ENCODE measurements around the gene CAMTA1.
A peak's percentile ranks its signal among the peaks of the same experiment; 100 is the strongest.

The CAMTA1 gene

GRCh38 chr1:7640920-7641585 lies 855.8 kb downstream of the CAMTA1 start:
- no peak for DNase-seq (ENCODE audit: low spot score)

- no peak for DNase-seq (ENCODE audit: low spot score)
Observed at GRCh38 chr1:7641587-7642417, 856.5 kb downstream of the CAMTA1 start.

DNA sequence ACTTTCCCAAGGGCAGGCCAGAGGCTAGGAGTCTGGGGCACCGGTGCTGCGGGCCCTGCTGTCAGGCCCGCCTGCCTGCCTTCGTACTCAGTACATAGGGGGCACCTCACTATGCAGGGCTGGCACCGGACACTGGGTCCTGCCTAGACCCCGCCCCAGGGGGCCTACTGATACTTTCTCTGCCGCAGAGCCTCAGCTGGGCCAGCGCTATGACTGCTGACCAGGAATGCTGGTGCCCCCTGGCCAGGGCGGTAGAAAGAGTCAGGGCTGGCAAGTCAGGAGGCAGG lies 857.1 kb downstream of the CAMTA1 start:
- DNase-seq (ENCODE audit: low spot score): no peak

- no peak for DNase-seq (ENCODE audit: low spot score)
Observed at GRCh38 chr1:7642781-7643529, 857.7 kb downstream of the CAMTA1 start.

- no peak for DNase-seq (ENCODE audit: low spot score)
Observed at GRCh38 chr1:7643530-7643929, 858.3 kb downstream of the CAMTA1 start.

DNA sequence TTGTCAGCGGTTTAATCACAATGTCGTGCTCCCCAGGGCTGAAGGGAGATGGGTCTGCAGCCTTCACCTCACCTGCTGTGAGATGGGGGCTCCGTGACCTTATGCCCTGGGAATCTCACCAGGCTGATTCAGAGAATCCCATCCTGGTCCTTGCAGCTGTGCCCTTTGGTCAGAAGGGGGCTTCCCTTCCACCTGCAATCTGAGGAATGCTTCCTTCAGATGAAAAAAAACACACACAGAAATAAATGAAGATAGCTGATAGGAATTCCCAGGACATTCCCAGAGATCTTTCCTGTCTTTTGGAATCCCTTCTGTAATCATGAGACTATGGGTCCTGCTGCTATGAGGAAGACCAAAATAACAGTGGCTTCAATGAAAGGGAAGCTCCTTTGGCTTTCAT lies 858.8 kb downstream of the CAMTA1 start:
- DNase-seq (ENCODE audit: low spot score): no peak

DNA sequence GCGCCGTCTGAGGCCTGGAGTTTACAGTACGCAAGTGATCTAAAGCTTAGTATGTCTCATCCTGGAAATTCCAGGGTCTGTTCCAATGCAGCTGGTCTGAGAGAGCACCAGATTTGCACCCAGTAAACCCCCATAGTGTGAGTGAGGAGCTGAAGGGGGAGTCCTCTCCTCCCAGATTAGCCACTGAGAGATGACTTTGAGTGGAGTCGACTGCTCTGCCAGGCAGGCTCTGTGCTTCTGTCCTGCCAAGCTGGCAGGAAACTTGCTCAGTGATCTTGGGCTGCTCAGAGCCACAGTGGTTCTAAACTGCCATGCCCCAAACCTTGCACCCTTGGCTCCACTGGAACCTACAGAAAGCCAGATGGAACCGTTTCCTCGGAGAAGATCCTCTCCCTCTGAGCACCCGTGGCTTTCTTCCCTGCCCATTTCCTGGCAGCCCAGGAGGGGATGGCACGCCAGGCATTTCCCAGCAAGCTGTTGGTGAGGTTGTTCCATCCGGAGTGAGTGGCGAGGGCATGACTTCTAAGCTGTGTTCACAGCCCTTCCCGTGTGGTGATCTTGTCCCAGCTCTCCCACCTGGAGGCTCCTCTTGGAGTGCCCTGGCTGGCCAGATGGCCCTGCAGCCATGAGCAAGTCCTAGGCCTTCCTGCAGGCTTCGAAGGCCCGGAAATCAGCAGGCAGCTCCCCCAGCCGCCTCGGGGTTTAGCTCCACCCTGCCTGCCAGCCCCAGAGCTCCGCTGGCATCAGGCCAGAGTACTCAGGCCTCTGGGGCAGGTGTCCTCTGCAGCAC lies 859.9 kb downstream of the CAMTA1 start:
- no peak for DNase-seq (ENCODE audit: low spot score)

- no peak for DNase-seq (ENCODE audit: low spot score)
Observed at GRCh38 chr1:7645751-7646048, 860.4 kb downstream of the CAMTA1 start.

DNA sequence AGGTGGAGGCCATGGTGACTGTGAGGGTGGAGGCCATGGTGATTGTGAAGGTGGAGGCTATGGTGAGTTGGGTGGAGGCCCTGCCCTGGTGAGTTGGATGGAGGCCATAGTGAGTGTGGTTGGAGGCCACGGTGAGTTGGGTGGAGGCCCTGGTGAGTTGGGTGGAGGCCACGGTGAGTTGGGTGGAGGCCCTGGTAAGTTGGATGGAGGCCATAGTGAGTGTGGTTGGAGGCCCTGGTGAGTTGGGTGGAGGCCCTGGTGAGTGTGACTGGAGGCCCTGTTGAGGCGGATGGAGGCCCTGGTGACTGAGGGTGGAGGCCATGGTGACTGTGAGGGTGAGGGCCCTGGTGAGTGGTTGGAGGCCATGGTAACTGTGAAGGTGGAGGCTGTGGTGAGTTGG lies 860.9 kb downstream of the CAMTA1 start:
- no peak for DNase-seq (ENCODE audit: low spot score)

- peak; percentile 93 for DNase-seq (ENCODE audit: low spot score)
Observed at GRCh38 chr1:7646981-7647901, 862.0 kb downstream of the CAMTA1 start.

DNA sequence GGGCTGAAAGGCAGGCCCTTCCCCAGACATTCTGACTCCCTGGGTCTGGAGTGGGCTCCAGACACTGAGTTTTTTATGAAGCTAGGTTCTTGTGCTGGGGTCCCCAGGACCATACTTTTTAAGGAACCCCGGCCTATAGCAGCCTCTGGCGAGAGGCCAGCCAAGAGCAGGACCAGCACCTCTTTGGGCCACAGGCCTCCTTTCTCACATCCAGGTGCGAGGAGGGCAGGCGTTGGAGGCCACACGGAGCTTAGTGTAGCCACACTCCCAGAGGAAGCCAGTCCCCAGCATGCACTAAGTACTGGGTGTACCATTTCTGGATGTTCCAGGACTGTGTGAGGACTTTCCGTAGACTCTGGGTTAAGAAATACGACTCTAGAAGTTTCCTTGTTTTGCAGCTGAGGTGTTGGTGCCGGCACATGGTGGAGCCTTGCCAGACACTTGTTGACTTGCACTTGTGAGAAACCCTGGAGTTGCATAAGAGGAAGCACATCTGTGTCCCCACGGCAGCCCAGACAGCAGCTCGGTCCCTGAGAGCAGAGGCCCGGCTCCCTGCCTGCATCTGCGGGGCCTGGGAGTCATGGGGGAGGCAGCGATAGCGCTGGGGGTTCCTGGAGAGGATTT lies 863.6 kb downstream of the CAMTA1 start:
- no peak for DNase-seq (ENCODE audit: low spot score)

DNA sequence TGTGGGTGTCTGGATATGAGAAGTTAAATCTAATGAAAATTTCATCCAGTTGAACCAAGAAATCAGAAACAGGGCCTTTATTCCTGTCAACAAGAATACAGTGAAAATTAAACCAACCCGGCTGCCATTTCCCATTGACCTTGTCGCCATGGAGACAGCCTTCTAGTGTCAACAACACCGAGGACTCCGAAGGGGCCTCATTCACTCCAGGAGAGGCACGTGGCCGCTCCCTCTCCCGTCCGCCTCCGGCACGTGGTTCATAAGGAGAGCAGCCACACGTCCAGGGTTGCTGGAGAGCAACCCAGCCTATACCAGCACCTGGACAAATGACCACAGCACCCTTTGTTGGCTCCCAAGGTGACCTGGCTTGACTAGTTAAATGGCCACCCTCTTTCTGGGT lies 865.5 kb downstream of the CAMTA1 start:
- DNase-seq (ENCODE audit: low spot score): no peak

DNA sequence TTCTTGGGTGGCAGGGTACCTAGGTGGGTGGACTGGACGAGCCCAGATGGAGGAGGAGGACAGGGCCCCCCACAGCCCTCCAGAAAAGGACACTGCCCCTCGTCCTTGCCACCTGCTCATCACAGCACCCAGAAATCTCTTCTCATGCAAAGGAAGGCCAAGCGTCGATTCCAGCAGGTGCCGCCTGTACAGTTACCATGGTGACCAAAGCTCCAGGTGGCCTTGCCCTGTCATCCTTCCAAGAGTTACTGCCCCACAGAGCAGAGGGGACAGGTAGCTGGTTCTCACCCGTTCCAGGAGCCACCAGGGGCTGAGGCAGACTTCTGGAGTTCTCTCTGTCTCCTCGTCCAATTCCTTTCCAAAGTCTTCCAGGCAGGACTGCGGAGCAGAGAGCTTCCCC lies 865.9 kb downstream of the CAMTA1 start:
- DNase-seq (ENCODE audit: low spot score): no peak

DNA sequence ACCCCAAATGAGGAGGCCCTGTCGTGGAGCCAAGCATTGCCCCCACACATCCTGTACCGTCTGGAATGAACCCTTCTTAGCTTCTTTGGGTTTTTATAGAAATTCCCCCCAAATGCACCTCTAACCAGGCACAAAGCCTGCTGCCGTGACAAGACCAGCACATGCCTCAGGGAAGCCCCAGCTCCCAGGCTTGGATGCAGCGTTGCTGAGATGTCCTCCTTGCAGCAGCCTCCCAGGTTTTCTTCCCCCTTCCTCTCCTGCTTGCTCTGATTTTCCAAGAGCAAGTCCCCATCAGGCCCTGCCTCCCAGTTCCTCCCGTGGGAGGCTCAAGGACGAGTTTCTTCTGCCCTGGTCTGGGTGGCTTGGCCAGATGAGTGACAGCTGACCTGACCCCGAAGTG lies 866.8 kb downstream of the CAMTA1 start:
- DNase-seq (ENCODE audit: low spot score): no peak

DNA sequence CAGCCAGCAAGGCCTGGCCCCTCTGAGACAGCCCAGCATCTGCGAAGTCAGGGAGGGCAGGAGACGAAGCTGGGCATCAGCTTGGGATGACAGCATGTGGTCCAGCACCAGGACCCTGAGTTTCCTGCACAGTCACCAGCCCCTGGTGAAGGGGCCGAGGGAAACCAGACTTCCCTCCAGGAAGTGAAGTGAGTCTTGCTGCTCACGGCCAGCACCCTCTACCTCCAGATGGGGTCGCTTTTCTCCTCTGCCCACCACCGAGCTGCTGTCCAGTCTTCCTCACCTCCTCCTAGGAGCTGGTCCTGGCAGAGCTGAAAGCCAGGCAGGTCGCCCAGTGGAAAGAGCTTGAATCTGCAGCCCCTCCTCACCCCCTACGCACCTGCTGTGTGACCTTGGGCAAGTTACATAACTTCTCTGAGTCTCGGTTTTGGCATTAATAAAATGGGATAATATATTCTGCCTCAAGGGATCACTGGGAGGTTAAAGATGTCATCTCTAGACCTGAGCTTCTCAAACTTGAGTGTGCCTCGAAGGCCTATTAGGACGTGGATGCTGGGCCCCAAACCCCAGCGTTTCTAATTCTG lies 867.4 kb downstream of the CAMTA1 start:
- DNase-seq (ENCODE audit: low spot score): no peak

DNA sequence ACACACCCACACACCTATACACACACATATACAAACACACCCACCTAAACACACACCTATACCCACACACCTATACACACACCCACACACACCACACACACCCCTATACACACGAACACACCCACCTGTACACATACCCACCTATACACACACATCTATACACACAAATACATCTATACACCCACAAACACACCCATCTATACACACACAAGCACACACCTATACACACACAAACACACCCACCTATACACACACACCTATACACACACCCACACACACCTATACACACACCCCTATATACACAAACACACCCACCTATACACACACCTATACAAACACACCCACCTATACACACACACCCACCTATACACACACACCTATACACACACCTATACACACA lies 869.5 kb downstream of the CAMTA1 start:
- no peak for DNase-seq (ENCODE audit: low spot score)

GRCh38 chr1:7655354-7655753 lies 870.1 kb downstream of the CAMTA1 start:
- DNase-seq (ENCODE audit: low spot score): no peak

DNA sequence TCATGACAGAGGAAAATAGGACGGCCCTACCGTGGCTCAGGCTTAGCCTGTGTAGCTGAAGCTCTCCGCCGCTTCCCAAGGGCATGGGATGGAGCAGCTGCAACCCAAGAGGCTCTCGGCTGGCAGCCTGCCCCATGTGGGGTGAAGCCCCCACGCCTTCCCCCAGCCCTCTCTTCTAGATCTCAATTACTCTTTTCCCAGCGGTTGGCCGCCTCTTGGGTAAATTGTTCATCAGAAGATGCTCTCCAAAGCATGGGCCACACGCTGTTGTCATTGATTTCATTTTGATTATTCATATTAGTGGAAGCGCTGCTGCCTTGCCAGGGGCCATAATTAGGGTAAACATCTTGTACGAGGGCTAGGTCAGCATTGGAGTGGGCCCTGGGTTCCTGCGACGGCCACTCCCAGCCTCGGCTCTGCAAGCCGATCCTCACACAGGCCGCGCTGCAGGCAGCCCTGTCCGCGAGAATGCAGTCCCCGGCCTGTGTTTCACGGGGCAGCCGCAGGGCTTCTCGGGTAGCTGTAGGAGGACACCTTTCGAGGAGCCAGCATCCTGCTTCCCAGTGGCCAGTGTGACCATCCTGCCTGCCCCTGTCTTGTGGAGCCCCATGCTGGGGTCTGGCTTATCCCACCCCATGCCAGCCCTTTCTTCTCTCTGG lies 871.4 kb downstream of the CAMTA1 start:
- DNase-seq (ENCODE audit: low spot score): no peak

- DNase-seq (ENCODE audit: low spot score): no peak
Observed at GRCh38 chr1:7657287-7658016, 872.2 kb downstream of the CAMTA1 start.
